Measurements from ENCODE around the gene ATG14. TPM values are rescaled to one million over a fixed set of nuclear protein-coding genes. Genes with fewer than 3 reads are reported as not detected.
"Not testable (repeated sequence)": the region's sequence is repeated elsewhere in the genome, so short reads cannot be mapped to it uniquely, and the experiment has no call there.

Gene ATG14
- total RNA-seq, 2 donors from 2014 or later, result 6.3 to 10.0 TPM

GRCh38 chr14:55436931-55437330 is 25.3 kb upstream of the ATG14 start:
- no peak for DNase-seq
- intact Hi-C loops (cut with DNase I, micrococcal nuclease), result loop anchor here in 1 of 2 donors (10.0 kb wide), 1 partner anchor 1038 kb away; no protein-coding TSS in a partner anchor
- ATAC-seq, result peak; percentile 8

- peak; percentile 61 for ATAC-seq
- intact Hi-C loops (cut with DNase I, micrococcal nuclease), result loop anchor here in 1 of 2 donors (10.0 kb wide), 1 partner anchor 1038 kb away; no protein-coding TSS in a partner anchor
- DNase-seq, result no peak
Observed at GRCh38 chr14:55436519-55436918, 24.9 kb upstream of the ATG14 start.

- intact Hi-C loops (cut with DNase I, micrococcal nuclease), result loop anchor here in 1 of 2 donors (10.0 kb wide), 1 partner anchor 1040 kb away; no protein-coding TSS in a partner anchor
- ATAC-seq (peak; percentile 58), DNase-seq (no peak)
Observed at GRCh38 chr14:55434805-55435174, 23.2 kb upstream of the ATG14 start.

- intact Hi-C loops (cut with DNase I, micrococcal nuclease), result loop anchor here in 1 of 2 donors (10.0 kb wide), 1 partner anchor 1041 kb away; no protein-coding TSS in a partner anchor
- ATAC-seq (no peak), DNase-seq (no peak)
Observed at GRCh38 chr14:55433880-55434804, 22.5 kb upstream of the ATG14 start.

- ATAC-seq, result no peak
- DNase-seq, result no peak
- intact Hi-C loops (cut with DNase I, micrococcal nuclease), result loop anchor here in 1 of 2 donors (10.0 kb wide), 1 partner anchor 1042 kb away; no protein-coding TSS in a partner anchor
Observed at GRCh38 chr14:55432628-55433027, 21.0 kb upstream of the ATG14 start.

- DNase-seq, result peak; percentile 34 to 36
- intact Hi-C loops (cut with DNase I, micrococcal nuclease), result loop anchor here in 1 of 2 donors (10.0 kb wide), 1 partner anchor 1045 kb away; no protein-coding TSS in a partner anchor
Observed at GRCh38 chr14:55430024-55430690, 18.5 kb upstream of the ATG14 start.

GRCh38 chr14:55427439-55427838 is 15.8 kb upstream of the ATG14 start:
- intact Hi-C loops (cut with DNase I, micrococcal nuclease), result no loop called here
- no peak for DNase-seq
- ATAC-seq, result no peak

More at GRCh38 chr14:55430024-55430690, 18.5 kb upstream of the ATG14 start:
- peak; percentile 83 for ATAC-seq

GRCh38 chr14:55426891-55427290 is 15.3 kb upstream of the ATG14 start:
- DNase-seq, result no peak
- intact Hi-C loops (cut with DNase I, micrococcal nuclease), result no loop called here
- ATAC-seq, result no peak

- ATAC-seq (no peak), DNase-seq (no peak)
- intact Hi-C loops (cut with DNase I, micrococcal nuclease), result no loop called here
Observed at GRCh38 chr14:55425091-55425490, 13.5 kb upstream of the ATG14 start.

GRCh38 chr14:55423969-55424368 is 12.3 kb upstream of the ATG14 start:
- intact Hi-C loops (cut with DNase I, micrococcal nuclease), result no loop called here
- peak; percentile 78 for ATAC-seq
- DNase-seq, result no peak

GRCh38 chr14:55422338-55422737 is 10.7 kb upstream of the ATG14 start:
- DNase-seq (peak in 1 of 2 donors; percentile 34), ATAC-seq (peak; percentile 65)
- intact Hi-C loops (cut with DNase I, micrococcal nuclease), result not testable (repeated sequence)

GRCh38 chr14:55419663-55420062 is 8.0 kb upstream of the ATG14 start:
- ATAC-seq (no peak), DNase-seq (no peak)
- intact Hi-C loops (cut with DNase I, micrococcal nuclease), result loop anchor here in 1 of 2 donors (10.0 kb wide), 1 partner anchor 155 kb away; no protein-coding TSS in a partner anchor

- intact Hi-C loops (cut with DNase I, micrococcal nuclease), result loop anchor here in 1 of 2 donors (10.0 kb wide), 1 partner anchor 154 kb away; no protein-coding TSS in a partner anchor
- DNase-seq, result no peak
- no peak for ATAC-seq
Observed at GRCh38 chr14:55418411-55418810, 6.8 kb upstream of the ATG14 start.

- no peak for DNase-seq
- ATAC-seq, result peak; percentile 62
- intact Hi-C loops (cut with DNase I, micrococcal nuclease), result loop anchor here in 1 of 2 donors (10.0 kb wide), 1 partner anchor 153 kb away; no protein-coding TSS in a partner anchor
Observed at GRCh38 chr14:55417955-55418354, 6.3 kb upstream of the ATG14 start.

GRCh38 chr14:55416866-55417265 is 5.2 kb upstream of the ATG14 start:
- DNase-seq (peak in 1 of 2 donors; percentile 35), ATAC-seq (peak; percentile 62)
- intact Hi-C loops (cut with DNase I, micrococcal nuclease), result loop anchor here in 1 of 2 donors (10.0 kb wide), 1 partner anchor 152 kb away; no protein-coding TSS in a partner anchor

- intact Hi-C loops (cut with DNase I, micrococcal nuclease), result loop anchor here in 1 of 2 donors (10.0 kb wide), 1 partner anchor 150 kb away; no protein-coding TSS in a partner anchor
- ATAC-seq, result no peak
- no peak for DNase-seq
Observed at GRCh38 chr14:55414551-55414950, 2.9 kb upstream of the ATG14 start.

- DNase-seq, result no peak
- intact Hi-C loops (cut with DNase I, micrococcal nuclease), result loop anchor here in 1 of 2 donors (10.0 kb wide), 1 partner anchor 148 kb away; no protein-coding TSS in a partner anchor
Observed at GRCh38 chr14:55412676-55413075, 1.0 kb upstream of the ATG14 start.

GRCh38 chr14:55410876-55411275 is 754 bp downstream of the ATG14 start:
- DNase-seq (no peak), ATAC-seq (peak; percentile 16)
- intact Hi-C loops (cut with DNase I, micrococcal nuclease), result loop anchor here in 1 of 2 donors (10.0 kb wide), 1 partner anchor 146 kb away; no protein-coding TSS in a partner anchor

More at GRCh38 chr14:55412676-55413075, 1.0 kb upstream of the ATG14 start:
- ATAC-seq, result no peak
